Kidney capillary endothelial cell (primary cell): ENCODE measurements around the gene PPM1B.
"Not testable (repeated sequence)": the region's sequence is repeated elsewhere in the genome, so short reads cannot be mapped to it uniquely, and the experiment has no call there.

Source experiments
- DNase-seq: peaks from one replicate; pipeline ENCODE4 v3.0.0-alpha.2; 2018; ENCODE audit warnings: low spot score

The PPM1B gene

GRCh38 chr2:44254023-44254422 lies 85.3 kb downstream of the PPM1B start:
- DNase-seq: no peak

- not testable (repeated sequence) for DNase-seq
These were observed 87.0 kb downstream of the PPM1B start for GRCh38 chr2:44255704-44256103.

GRCh38 chr2:44257802-44258201 lies 89.1 kb downstream of the PPM1B start:
- not testable (repeated sequence) for DNase-seq

- no peak for DNase-seq
These were observed 98.7 kb downstream of the PPM1B start for GRCh38 chr2:44267269-44267795.

GRCh38 chr2:44267796-44268648 lies 99.3 kb downstream of the PPM1B start:
- no peak for DNase-seq

GRCh38 chr2:44269831-44270230 lies 101.2 kb downstream of the PPM1B start:
- no peak for DNase-seq

GRCh38 chr2:44271296-44271695 lies 102.6 kb downstream of the PPM1B start:
- DNase-seq: no peak

GRCh38 chr2:44273076-44273475 lies 104.4 kb downstream of the PPM1B start:
- no peak for DNase-seq

- DNase-seq: no peak
These were observed 104.9 kb downstream of the PPM1B start for GRCh38 chr2:44273596-44273995.

- no peak for DNase-seq
These were observed 107.2 kb downstream of the PPM1B start for GRCh38 chr2:44275927-44276303.

GRCh38 chr2:44277541-44277940 lies 108.9 kb downstream of the PPM1B start:
- DNase-seq: no peak

GRCh38 chr2:44280869-44281268 lies 112.2 kb downstream of the PPM1B start:
- DNase-seq: no peak
